ENCODE measurements around the gene SPPL3.

- TF ChIP-seq, protein P1, sequence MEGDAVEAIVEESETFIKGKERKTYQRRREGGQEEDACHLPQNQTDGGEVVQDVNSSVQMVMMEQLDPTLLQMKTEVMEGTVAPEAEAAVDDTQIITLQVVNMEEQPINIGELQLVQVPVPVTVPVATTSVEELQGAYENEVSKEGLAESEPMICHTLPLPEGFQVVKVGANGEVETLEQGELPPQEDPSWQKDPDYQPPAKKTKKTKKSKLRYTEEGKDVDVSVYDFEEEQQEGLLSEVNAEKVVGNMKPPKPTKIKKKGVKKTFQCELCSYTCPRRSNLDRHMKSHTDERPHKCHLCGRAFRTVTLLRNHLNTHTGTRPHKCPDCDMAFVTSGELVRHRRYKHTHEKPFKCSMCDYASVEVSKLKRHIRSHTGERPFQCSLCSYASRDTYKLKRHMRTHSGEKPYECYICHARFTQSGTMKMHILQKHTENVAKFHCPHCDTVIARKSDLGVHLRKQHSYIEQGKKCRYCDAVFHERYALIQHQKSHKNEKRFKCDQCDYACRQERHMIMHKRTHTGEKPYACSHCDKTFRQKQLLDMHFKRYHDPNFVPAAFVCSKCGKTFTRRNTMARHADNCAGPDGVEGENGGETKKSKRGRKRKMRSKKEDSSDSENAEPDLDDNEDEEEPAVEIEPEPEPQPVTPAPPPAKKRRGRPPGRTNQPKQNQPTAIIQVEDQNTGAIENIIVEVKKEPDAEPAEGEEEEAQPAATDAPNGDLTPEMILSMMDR (IDR thresholded peaks at IDR 0.05; ENCODE audit: insufficient read depth, low read length, poor library complexity, severe bottlenecking) = no peak
- no peak for TF ChIP-seq EZH2phosphoT487 (conservative IDR thresholded peaks at IDR 0.05; ENCODE audit: low read length)
Observed at GRCh38 chr12:120767071-120768024, 136.8 kb downstream of the SPPL3 start.
